Endodermal cell (in vitro differentiated cells): ENCODE measurements around the gene PCBP3. TPM values are rescaled to one million over a fixed set of nuclear protein-coding genes. Genes with fewer than 3 reads are reported as not detected.

Experiments
- DNase-seq: peaks from one replicate; pipeline ENCODE4 v3.0.0-alpha.2; 2017
- H3K27ac ChIP-seq: 2 replicates; pipeline ENCODE4 v1.5.1; 2013; ENCODE audit warnings: mild to moderate bottlenecking, low read depth, low read length, moderate library complexity
- H3K27me3 ChIP-seq: 2 replicates; pipeline ENCODE4 v1.6.1; 2013; ENCODE audit warnings: mild to moderate bottlenecking, low read length, moderate library complexity; ENCODE audit not compliant: insufficient read depth, control insufficient read depth, poor library complexity, severe bottlenecking
- H3K36me3 ChIP-seq: 2 replicates; pipeline ENCODE4 v1.7.0; 2013; ENCODE audit warnings: mild to moderate bottlenecking, low read length, moderate library complexity; ENCODE audit not compliant: control insufficient read depth, insufficient read depth
- H3K4me1 ChIP-seq: one replicate; pipeline ENCODE4 v1.7.0; 2013; ENCODE audit warnings: low read length; ENCODE audit not compliant: control insufficient read depth, insufficient read depth
- H3K4me3 ChIP-seq: 2 replicates; pipeline ENCODE4 v1.5.1; 2013; ENCODE audit warnings: mild to moderate bottlenecking, low read length, moderate library complexity
- H3K9ac ChIP-seq: 2 replicates; pipeline ENCODE4 v1.6.1; 2013; ENCODE audit warnings: mild to moderate bottlenecking, low read length, moderate library complexity; ENCODE audit not compliant: poor library complexity, severe bottlenecking; ENCODE audit errors: extremely low read depth
- H3K9me3 ChIP-seq: 2 replicates; pipeline ENCODE4 v1.6.1; 2013; ENCODE audit warnings: mild to moderate bottlenecking, low read length, moderate library complexity; ENCODE audit not compliant: control insufficient read depth
- H3K27ac Mint-ChIP-seq: 2 replicates; pipeline ENCODE4 v1.8.0; 2020; ENCODE audit warnings: mixed read lengths
- H3K27me3 Mint-ChIP-seq: 2 replicates; pipeline ENCODE4 v1.8.0; 2021; ENCODE audit warnings: mild to moderate bottlenecking, mixed read lengths; ENCODE audit not compliant: insufficient read depth
- H3K36me3 Mint-ChIP-seq: 2 replicates; pipeline ENCODE4 v1.8.0; 2020; ENCODE audit warnings: low read depth, mixed read lengths
- H3K4me1 Mint-ChIP-seq: 2 replicates; pipeline ENCODE4 v1.8.0; 2020; ENCODE audit warnings: mixed read lengths
- H3K4me3 Mint-ChIP-seq: 2 replicates; pipeline ENCODE4 v1.8.0; 2020; ENCODE audit warnings: mild to moderate bottlenecking, moderate library complexity, mixed read lengths
- H3K9me3 Mint-ChIP-seq: 2 replicates; pipeline ENCODE4 v1.8.0; 2020; ENCODE audit warnings: mild to moderate bottlenecking, mixed read lengths
- WGBS, 2 experiments: methylation state at CpG; one replicate each; pipeline versions ENCODE4 v1.1.5 to v1.1.7; 2013; ENCODE audit warnings: missing lambda C conversion rate in 2 of 2, mixed read lengths in 1 of 2; ENCODE audit not compliant: insufficient coverage in 1 of 2, insufficient read length in 1 of 2; 5-methylcytosine and 5-hydroxymethylcytosine counted together
- total RNA-seq, 2 donors: library from RNA; stranded (reverse); fragmentation: NEBNext Ultra II Directional in 1 of 2; extraction: Animal tissue kit (Norgen Biotek cat#: 25700) in 1 of 2; gene quantifications; 2 replicates in 1 of 2; 3 replicates in 1 of 2; pipeline ENCODE4 v1.2.1, GENCODE V29; 2021
- TF ChIP-seq, protein P1 (sequence below): fragments of 200-600 bp; sonication (generic); conservative IDR thresholded peaks from 2 replicates; pipeline ENCODE4 v1.5.0; 2021; ENCODE audit warnings: antibody characterized with exemption, mild to moderate bottlenecking

Gene PCBP3
- total RNA-seq, 2 donors from 2014 or later, result 2.1 to 10.6 TPM

GRCh38 chr21:45963232-45963570 is 319.7 kb downstream of the PCBP3 start:
- Mint-ChIP-seq H3K36me3 (peaks cover 2% of the 10 kb centered on the region), H3K27me3 (peaks cover 9% of the 10 kb centered on the region), H3K4me3 (no peak overlapping the region), H3K27ac (no peak overlapping the region), H3K9me3 (peaks cover 72% of the 10 kb centered on the region), H3K4me1 (no peaks in the 10 kb centered on the region)
- TF ChIP-seq, protein P1, sequence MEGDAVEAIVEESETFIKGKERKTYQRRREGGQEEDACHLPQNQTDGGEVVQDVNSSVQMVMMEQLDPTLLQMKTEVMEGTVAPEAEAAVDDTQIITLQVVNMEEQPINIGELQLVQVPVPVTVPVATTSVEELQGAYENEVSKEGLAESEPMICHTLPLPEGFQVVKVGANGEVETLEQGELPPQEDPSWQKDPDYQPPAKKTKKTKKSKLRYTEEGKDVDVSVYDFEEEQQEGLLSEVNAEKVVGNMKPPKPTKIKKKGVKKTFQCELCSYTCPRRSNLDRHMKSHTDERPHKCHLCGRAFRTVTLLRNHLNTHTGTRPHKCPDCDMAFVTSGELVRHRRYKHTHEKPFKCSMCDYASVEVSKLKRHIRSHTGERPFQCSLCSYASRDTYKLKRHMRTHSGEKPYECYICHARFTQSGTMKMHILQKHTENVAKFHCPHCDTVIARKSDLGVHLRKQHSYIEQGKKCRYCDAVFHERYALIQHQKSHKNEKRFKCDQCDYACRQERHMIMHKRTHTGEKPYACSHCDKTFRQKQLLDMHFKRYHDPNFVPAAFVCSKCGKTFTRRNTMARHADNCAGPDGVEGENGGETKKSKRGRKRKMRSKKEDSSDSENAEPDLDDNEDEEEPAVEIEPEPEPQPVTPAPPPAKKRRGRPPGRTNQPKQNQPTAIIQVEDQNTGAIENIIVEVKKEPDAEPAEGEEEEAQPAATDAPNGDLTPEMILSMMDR, result no peak
- Histone ChIP-seq H3K4me3 (no peak overlapping the region), H3K36me3 (no peaks in the 10 kb centered on the region), H3K27me3 (no peaks in the 10 kb centered on the region), H3K4me1 (no peaks in the 10 kb centered on the region), H3K27ac (no peak overlapping the region), H3K9me3 (peaks cover 30% of the 10 kb centered on the region), H3K9ac (no peak overlapping the region)
- DNase-seq, result no peak
- 82% methylated on average over 3 of the region's 3 CpGs; no CpG with 5 or more reads in 1 of the 2 experiments for WGBS, 2 experiments

- peaks cover 59% of the 10 kb centered on the region for H3K9me3 Mint-ChIP-seq
- H3K4me1 Mint-ChIP-seq, result no peaks in the 10 kb centered on the region
- no peaks in the 10 kb centered on the region for H3K4me1 ChIP-seq
- no peak overlapping the region for H3K9ac ChIP-seq
- H3K27ac Mint-ChIP-seq, result no peak overlapping the region
- H3K4me3 ChIP-seq, result no peak overlapping the region
- H3K4me3 Mint-ChIP-seq, result no peak overlapping the region
- H3K36me3 ChIP-seq, result no peaks in the 10 kb centered on the region
- peaks cover 1% of the 10 kb centered on the region for H3K27me3 Mint-ChIP-seq
- no peak for DNase-seq
- peaks cover 30% of the 10 kb centered on the region for H3K9me3 ChIP-seq
- no peaks in the 10 kb centered on the region for H3K27me3 ChIP-seq
- peaks cover 2% of the 10 kb centered on the region for H3K36me3 Mint-ChIP-seq
- TF ChIP-seq, protein P1, result no peak
- H3K27ac ChIP-seq, result no peak overlapping the region
- WGBS, 2 experiments, result 58 to 69% methylated on average over 1 of the region's 1 CpG
Observed at GRCh38 chr21:45964649-45965048, 321.1 kb downstream of the PCBP3 start.

GRCh38 chr21:45965084-45965809 is 321.7 kb downstream of the PCBP3 start:
- Histone ChIP-seq H3K9me3 (peaks cover 29% of the 10 kb centered on the region), H3K9ac (no peak overlapping the region), H3K27me3 (no peaks in the 10 kb centered on the region), H3K27ac (no peak overlapping the region), H3K4me3 (no peak overlapping the region), H3K36me3 (no peaks in the 10 kb centered on the region), H3K4me1 (no peaks in the 10 kb centered on the region)
- WGBS, 2 experiments, result 83 to 93% methylated on average over 3 to 4 of the region's 4 CpGs
- Mint-ChIP-seq H3K27ac (no peak overlapping the region), H3K9me3 (peaks cover 55% of the 10 kb centered on the region), H3K36me3 (peaks cover 2% of the 10 kb centered on the region), H3K4me1 (no peaks in the 10 kb centered on the region), H3K4me3 (no peak overlapping the region), H3K27me3 (peaks cover 1% of the 10 kb centered on the region)
- TF ChIP-seq, protein P1, result no peak
- DNase-seq, result no peak
